Suprapubic skin (tissue), 4 donors: ENCODE data around the gene ARL10. TPM values are rescaled to one million over a fixed set of nuclear protein-coding genes. Genes with fewer than 3 reads are reported as not detected.
A peak's percentile ranks its signal among the peaks of the same experiment; 100 is the strongest.

Experiments used
- DNase-seq, 2 donors: peaks; one replicate each; pipeline ENCODE4 v3.0.0-alpha.2; 2019; ENCODE audit warnings: low spot score in 2 of 2
- H3K27ac ChIP-seq: fragments of 200-600 bp; sonication (generic); one replicate; pipeline ENCODE4 v1.5.1; 2019
- H3K27me3 ChIP-seq: fragments of 200-600 bp; sonication (generic); one replicate; pipeline ENCODE4 v1.5.1; 2019
- H3K36me3 ChIP-seq: fragments of 200-600 bp; sonication (generic); one replicate; pipeline ENCODE4 v1.5.1; 2019
- H3K4me1 ChIP-seq: fragments of 200-600 bp; sonication (generic); one replicate; pipeline ENCODE4 v1.5.1; 2019
- H3K4me3 ChIP-seq: fragments of 200-600 bp; sonication (generic); one replicate; pipeline ENCODE4 v1.5.1; 2019; ENCODE audit warnings: mild to moderate bottlenecking
- H3K9me3 ChIP-seq: fragments of 200-600 bp; sonication (generic); one replicate; pipeline ENCODE4 v1.5.1; 2019
- EP300 ChIP-seq: sonication (generic); formaldehyde crosslinking; IDR thresholded peaks from one replicate; pipeline ENCODE4 v1.6.1; 2017; ENCODE audit warnings: antibody characterized with exemption
- POLR2A ChIP-seq, 2 donors: fragments of 450-650 bp; IDR thresholded peaks; one replicate each; pipeline ENCODE4 v1.6.1; 2017; ENCODE audit warnings: antibody characterized with exemption in 2 of 2, mild to moderate bottlenecking in 2 of 2, moderate library complexity in 2 of 2
- POLR2AphosphoS5 ChIP-seq, 3 donors: sonication (generic); formaldehyde crosslinking; IDR thresholded peaks; one replicate each; pipeline ENCODE4 v1.6.1; 2017; ENCODE audit warnings: antibody characterized with exemption in 3 of 3
- WGBS: methylation state at CpG from one replicate; pipeline ENCODE4 v1.1.5; 2018; 5-methylcytosine and 5-hydroxymethylcytosine counted together
- total RNA-seq, 4 donors: library from RNA; depleted of rRNA; stranded (reverse); fragments of >200 nt; gene quantifications; one replicate each; pipeline ENCODE4 v1.1.0, GENCODE V29; 2016
- TF ChIP-seq, protein P1 (sequence below), 2 donors: fragments of 200-600 bp in 1 of 2; fragments of 450-650 bp in 1 of 2; sonication (generic) in 1 of 2; IDR thresholded peaks; one replicate each; pipeline ENCODE4 v1.5.1; 2016 to 2019; ENCODE audit warnings: antibody characterized with exemption in 2 of 2, mild to moderate bottlenecking in 1 of 2, moderate library complexity in 1 of 2

Gene ARL10
- total RNA-seq, 4 donors from 2014 or later: 7.1 to 36.4 (median 21.2) TPM

DNA sequence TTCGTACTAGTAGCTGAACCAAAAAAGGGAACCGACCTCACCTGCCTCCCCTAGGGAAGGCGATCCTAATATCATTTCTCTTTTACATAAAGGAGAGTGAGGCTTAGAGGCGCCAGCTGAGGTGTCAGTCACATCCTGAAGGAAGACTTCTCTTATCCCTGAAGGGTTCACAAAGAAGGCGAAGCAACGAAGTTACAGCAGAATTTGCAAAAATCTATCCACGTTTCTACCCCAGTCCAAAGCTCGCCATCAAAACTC is 3.1 kb upstream of the ARL10 start:
- TF ChIP-seq POLR2A (IDR thresholded peaks at IDR 0.05) (no peak), EP300 (no peak), POLR2AphosphoS5 (IDR thresholded peaks at IDR 0.05) (no peak)
- TF ChIP-seq, protein P1, sequence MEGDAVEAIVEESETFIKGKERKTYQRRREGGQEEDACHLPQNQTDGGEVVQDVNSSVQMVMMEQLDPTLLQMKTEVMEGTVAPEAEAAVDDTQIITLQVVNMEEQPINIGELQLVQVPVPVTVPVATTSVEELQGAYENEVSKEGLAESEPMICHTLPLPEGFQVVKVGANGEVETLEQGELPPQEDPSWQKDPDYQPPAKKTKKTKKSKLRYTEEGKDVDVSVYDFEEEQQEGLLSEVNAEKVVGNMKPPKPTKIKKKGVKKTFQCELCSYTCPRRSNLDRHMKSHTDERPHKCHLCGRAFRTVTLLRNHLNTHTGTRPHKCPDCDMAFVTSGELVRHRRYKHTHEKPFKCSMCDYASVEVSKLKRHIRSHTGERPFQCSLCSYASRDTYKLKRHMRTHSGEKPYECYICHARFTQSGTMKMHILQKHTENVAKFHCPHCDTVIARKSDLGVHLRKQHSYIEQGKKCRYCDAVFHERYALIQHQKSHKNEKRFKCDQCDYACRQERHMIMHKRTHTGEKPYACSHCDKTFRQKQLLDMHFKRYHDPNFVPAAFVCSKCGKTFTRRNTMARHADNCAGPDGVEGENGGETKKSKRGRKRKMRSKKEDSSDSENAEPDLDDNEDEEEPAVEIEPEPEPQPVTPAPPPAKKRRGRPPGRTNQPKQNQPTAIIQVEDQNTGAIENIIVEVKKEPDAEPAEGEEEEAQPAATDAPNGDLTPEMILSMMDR (IDR thresholded peaks at IDR 0.05): no peak
- Histone ChIP-seq H3K27ac (no peak overlapping the region), H3K4me1 (peaks cover 32% of the 10 kb centered on the region), H3K4me3 (peak overlapping the region; percentile 62), H3K9me3 (no peaks in the 10 kb centered on the region), H3K27me3 (no peaks in the 10 kb centered on the region), H3K36me3 (peaks cover 14% of the 10 kb centered on the region)
- DNase-seq: no peak
- WGBS: 59% methylated on average over 8 of the region's 8 CpGs

DNA sequence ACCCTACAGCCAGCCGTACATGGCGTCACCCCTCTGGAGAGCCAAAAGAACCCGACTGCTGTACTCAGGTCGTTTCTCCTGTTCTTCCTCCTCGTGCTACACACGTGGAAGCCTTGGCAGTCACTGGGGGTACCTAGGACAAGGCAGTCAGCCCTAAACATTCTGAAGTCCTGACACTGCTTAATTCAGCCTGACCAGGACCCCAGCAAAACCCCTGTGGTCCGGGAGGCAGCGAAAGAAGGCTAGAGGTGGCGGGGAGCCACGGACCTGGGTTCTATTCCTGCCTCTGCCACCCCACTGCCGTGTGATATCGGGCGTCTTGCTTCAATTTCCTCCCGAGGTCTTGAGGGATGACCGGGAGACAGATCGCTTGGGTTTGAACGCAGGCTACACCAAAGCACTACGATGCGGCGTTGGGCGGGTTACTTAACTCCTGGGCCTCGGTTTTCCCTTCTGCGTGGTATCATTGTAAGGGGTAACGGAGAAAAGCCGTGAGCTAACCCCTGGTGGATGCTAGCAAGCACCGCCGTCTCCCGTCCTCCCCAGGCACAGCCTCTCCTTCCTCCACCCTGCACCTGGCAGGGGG is 429 bp upstream of the ARL10 start:
- TF ChIP-seq EP300 (no peak), POLR2A (IDR thresholded peaks at IDR 0.05) (no peak)
- Histone ChIP-seq H3K4me3 (peak overlapping the region; percentile 69), H3K27me3 (no peaks in the 10 kb centered on the region), H3K4me1 (peaks cover 32% of the 10 kb centered on the region), H3K36me3 (peaks cover 21% of the 10 kb centered on the region), H3K27ac (no peak overlapping the region), H3K9me3 (no peaks in the 10 kb centered on the region)
- 42% methylated on average over 17 of the region's 28 CpGs for WGBS
- no peak for DNase-seq

DNA sequence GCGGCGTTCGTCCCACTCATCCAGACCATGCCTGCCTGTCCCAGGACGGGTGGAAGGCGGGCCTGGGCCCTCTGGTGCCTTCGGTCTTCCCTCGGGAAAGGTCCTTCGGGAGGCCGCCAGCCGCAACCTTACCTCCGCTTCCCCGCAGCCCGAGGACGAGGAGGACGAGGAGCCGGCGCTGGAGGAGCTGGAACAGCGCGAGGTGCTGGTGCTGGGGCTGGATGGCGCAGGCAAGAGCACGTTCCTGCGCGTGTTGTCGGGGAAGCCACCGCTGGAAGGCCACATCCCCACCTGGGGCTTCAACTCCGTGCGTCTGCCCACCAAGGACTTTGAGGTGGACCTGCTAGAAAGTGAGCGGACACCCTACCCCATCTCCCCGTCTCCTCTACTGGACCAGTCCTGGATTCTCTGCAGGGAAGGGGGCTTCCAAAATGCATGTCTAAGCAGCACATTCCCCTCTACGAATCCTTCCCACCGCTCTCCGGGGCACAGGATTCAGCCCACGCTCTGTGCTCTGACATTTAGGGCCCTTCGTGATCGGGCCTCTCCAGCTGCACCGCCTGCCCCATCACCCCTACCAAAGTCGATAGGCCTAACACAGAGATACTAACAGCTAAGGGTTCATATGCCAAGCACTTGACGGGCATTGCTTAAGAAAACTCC is 1.1 kb downstream of the ARL10 start:
- Histone ChIP-seq H3K4me1 (peaks cover 21% of the 10 kb centered on the region), H3K27me3 (no peaks in the 10 kb centered on the region), H3K4me3 (peak overlapping the region; percentile 69), H3K36me3 (peaks cover 23% of the 10 kb centered on the region), H3K27ac (no peak overlapping the region), H3K9me3 (no peaks in the 10 kb centered on the region)
- 69% methylated on average over 19 of the region's 38 CpGs for WGBS
- TF ChIP-seq EP300 (no peak), POLR2A (IDR thresholded peaks at IDR 0.05) (no peak), POLR2AphosphoS5 (IDR thresholded peaks at IDR 0.05) (no peak)
- TF ChIP-seq, protein P1 (IDR thresholded peaks at IDR 0.05): no peak
- no peak for DNase-seq

DNA sequence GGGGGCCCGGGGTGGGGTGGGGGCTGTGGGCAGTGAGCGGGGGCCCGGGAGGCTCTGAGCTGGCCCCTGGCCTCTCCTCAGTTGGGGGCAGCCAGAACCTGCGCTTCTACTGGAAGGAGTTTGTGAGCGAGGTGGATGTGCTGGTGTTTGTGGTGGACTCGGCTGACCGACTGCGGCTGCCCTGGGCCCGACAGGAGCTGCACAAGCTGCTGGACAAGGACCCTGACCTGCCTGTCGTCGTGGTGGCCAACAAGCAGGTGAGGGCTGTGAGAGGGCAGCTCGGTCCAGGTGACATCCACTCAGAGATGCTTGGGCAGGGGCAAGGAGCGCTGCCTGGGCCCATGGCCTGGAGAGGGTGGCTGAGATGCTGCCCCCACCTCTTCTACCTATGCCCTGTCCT is 3.4 kb downstream of the ARL10 start:
- peaks cover 23% of the 10 kb centered on the region for H3K36me3 ChIP-seq
- TF ChIP-seq POLR2A (IDR thresholded peaks at IDR 0.05): no peak
- TF ChIP-seq, protein P1 (IDR thresholded peaks at IDR 0.05): no peak
- no peak for TF ChIP-seq EP300
- no peak for TF ChIP-seq POLR2AphosphoS5 (IDR thresholded peaks at IDR 0.05)
- 91% methylated on average over 6 of the region's 13 CpGs for WGBS
- H3K4me1 ChIP-seq: peaks cover 14% of the 10 kb centered on the region
- no peak for DNase-seq
- H3K27me3 ChIP-seq: no peaks in the 10 kb centered on the region
- H3K9me3 ChIP-seq: no peaks in the 10 kb centered on the region
- H3K27ac ChIP-seq: no peak overlapping the region
- no peak overlapping the region for H3K4me3 ChIP-seq

DNA sequence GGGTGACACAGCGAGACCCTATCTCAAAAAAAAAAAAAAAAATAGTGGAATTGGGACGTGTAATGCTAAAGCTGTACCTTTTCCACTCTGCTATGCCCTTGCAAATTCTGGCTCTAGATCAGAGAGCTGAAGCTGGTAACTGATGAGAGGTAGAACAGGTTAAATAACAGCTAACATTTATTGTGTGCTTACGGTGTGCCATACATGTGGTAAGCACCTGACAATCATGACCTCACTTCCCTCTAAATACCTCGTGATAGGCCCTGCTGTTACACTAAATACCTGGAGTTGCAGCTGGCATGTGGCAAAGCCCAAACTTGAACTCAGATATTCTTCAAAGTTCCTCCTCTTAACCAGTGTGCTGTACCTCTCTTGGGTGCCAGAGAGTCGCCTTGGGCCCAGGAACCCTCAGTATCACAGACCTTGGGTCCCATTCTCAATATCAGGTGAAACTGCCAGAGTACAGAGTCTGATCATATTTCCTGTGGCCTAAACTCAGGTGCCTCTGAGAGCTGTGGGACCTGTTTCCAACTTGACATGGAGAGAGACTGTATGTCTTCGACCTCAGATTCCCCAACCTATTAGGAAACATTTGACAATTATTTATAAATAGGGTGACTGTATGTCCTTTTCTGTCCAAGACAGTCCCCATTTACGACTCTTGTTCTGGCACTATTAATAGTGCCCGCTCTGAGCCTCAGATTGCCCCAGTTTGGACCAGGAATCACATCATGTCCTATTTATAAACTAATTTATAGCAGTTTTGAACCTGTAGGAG is 4.8 kb downstream of the ARL10 start:
- TF ChIP-seq POLR2A (IDR thresholded peaks at IDR 0.05) (no peak), EP300 (no peak), POLR2AphosphoS5 (IDR thresholded peaks at IDR 0.05) (no peak)
- TF ChIP-seq, protein P1 (IDR thresholded peaks at IDR 0.05): no peak
- no peaks in the 10 kb centered on the region for H3K9me3 ChIP-seq
- peaks cover 23% of the 10 kb centered on the region for H3K36me3 ChIP-seq
- no peak overlapping the region for H3K4me3 ChIP-seq
- DNase-seq: no peak
- H3K27ac ChIP-seq: no peak overlapping the region
- 80% methylated on average over 8 of the region's 8 CpGs for WGBS
- H3K27me3 ChIP-seq: no peaks in the 10 kb centered on the region
- H3K4me1 ChIP-seq: peaks cover 11% of the 10 kb centered on the region
